ENCODE results near the gene PNPO. TPM values are rescaled to one million over a fixed set of nuclear protein-coding genes. Genes with fewer than 3 reads are reported as not detected.

Gene PNPO
- total and polyA plus RNA-seq, 2 of the 4 experiments (the other 2 are of a cell fraction) = 13.9 to 34.1 TPM

- no peak overlapping the region for H3K18ac ChIP-seq (ENCODE audit: low read depth, low read length)
- H3K27me3 ChIP-seq (ENCODE audit: control insufficient read depth, insufficient read depth, low read length) = peaks cover under 1% of the 10 kb centered on the region; the same call in 1 of the 2 replicates
- H3K9ac ChIP-seq (ENCODE audit: low read depth, low read length) = no peak overlapping the region
- H3K36me3 ChIP-seq (ENCODE audit: control insufficient read depth, insufficient read depth, low read length) = no peaks in the 10 kb centered on the region
- TF ChIP-seq NFE2L2 (IDR thresholded peaks at IDR 0.05; ENCODE audit: low read depth, low read length) = no peak
- TF ChIP-seq CTCF (conservative IDR thresholded peaks at IDR 0.05; ENCODE audit: low read depth, low read length) = 0 out of 2 replicates have a peak, but pooled peaks have one; percentile 7
- in situ Hi-C loops (cut with MboI; ENCODE audit: low sequenced_read_pairs) = no loop called here
- H3K14ac ChIP-seq (replicated peaks; ENCODE audit: low read depth, low read length) = no peak overlapping the region
- no peak overlapping the region for H4K91ac ChIP-seq (ENCODE audit: insufficient read depth, low read depth, low read length)
- no peaks in the 10 kb centered on the region for H3K9me3 ChIP-seq (ENCODE audit: control insufficient read depth, insufficient read depth, low read length)
- CTCF ChIA-PET = no interaction called here
- H2BK5ac ChIP-seq (ENCODE audit: low read depth, low read length, poor library complexity, severe bottlenecking) = no peak overlapping the region
- H3K27ac ChIP-seq (ENCODE audit: insufficient read depth, low read length) = no peak overlapping the region
- no peaks in the 10 kb centered on the region for H3K9me1 ChIP-seq (ENCODE audit: insufficient read depth, low read length)
- intact Hi-C loops (cut with micrococcal nuclease) = no loop called here
- H2AFZ ChIP-seq (replicated peaks; ENCODE audit: low read length, poor library complexity) = no peak overlapping the region
- peaks cover 0 to 5% of the 10 kb centered on the region in 2 experiments; a peak in 1 of 4 replicates for H3K79me1 ChIP-seq (ENCODE audit: low read depth in 1 of 2, low read length in 2 of 2)
- no peak overlapping the region for H3K4me2 ChIP-seq (ENCODE audit: low read depth, low read length)
- H3K23ac ChIP-seq (ENCODE audit: low read depth, low read length) = no peak overlapping the region
- no peak overlapping the region for H2BK120ac ChIP-seq (ENCODE audit: low read depth, low read length)
- BruUV-seq (replicated peaks) = no TSS peak
- no peak overlapping the region for H2AK9ac ChIP-seq (replicated peaks; ENCODE audit: low read depth, low read length, poor library complexity)
- no peaks in the 10 kb centered on the region for H4K20me1 ChIP-seq (ENCODE audit: insufficient read depth, low read length)
- H4K8ac ChIP-seq (ENCODE audit: low read depth in 2 of 2, low read length in 2 of 2) = no peak overlapping the region
- H4K5ac ChIP-seq (ENCODE audit: low read depth, low read length) = no peak overlapping the region
- peaks cover 8% of the 10 kb centered on the region for H3K4me1 ChIP-seq (ENCODE audit: control insufficient read depth, insufficient read depth, low read length)
- ATAC-seq (ENCODE audit: low read depth) = no peak
- no peak overlapping the region for H2BK20ac ChIP-seq (ENCODE audit: low read depth, low read length)
- H2AK5ac ChIP-seq (ENCODE audit: low read depth, low read length) = no peak overlapping the region
- no peak overlapping the region for H3K4ac ChIP-seq (ENCODE audit: low read depth, low read length)
- no peak overlapping the region for H2BK15ac ChIP-seq (ENCODE audit: low read depth, low read length)
- DNase-seq = no peak
- H3K4me3 ChIP-seq (ENCODE audit: insufficient read depth, low read depth, low read length) = no peak overlapping the region
- no peak overlapping the region for H3K56ac ChIP-seq (ENCODE audit: extremely low read depth, insufficient read depth, low read length)
- dilution Hi-C loops (cut with HindIII; ENCODE audit: low sequenced_read_pairs, unreplicated experiment) = no loop called here
- POLR2A ChIA-PET (ENCODE audit: unreplicated experiment) = no interaction called here
These were observed 12.5 kb downstream of the PNPO start for GRCh38 chr17:47953909-47954308.
